ENCODE measurements around the gene SAA1. TPM values are rescaled to one million over a fixed set of nuclear protein-coding genes. Genes with fewer than 3 reads are reported as not detected.
A peak's percentile ranks its signal among the peaks of the same experiment; 100 is the strongest.

The SAA1 gene
- total RNA-seq, 1 donor from 2014 or later, result not detected

DNA sequence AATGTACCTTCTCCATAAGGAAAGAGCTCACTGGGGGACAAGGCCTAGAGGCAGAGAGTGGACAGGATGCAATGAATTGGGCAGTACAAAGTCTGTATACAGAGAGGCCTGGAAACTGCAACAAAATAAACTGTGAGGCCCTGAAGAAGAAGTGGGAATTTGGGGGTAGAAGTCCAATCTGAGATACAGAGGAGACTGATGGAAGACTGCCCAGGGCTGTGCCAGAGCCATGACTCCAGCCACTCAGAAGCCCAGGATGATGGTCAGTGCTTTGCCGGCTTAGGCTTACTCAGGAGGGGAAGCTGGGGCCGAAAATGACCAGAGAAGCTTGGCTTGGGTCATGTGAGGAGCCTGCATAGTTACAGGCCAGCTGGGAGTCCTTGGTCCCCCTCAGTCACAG is 35.2 kb upstream of the SAA1 start:
- TF ChIP-seq EZH2phosphoT487 (IDR thresholded peaks at IDR 0.05), result no peak
- no peak for TF ChIP-seq EZH2 (IDR thresholded peaks at IDR 0.05)
- TF ChIP-seq, protein P1, sequence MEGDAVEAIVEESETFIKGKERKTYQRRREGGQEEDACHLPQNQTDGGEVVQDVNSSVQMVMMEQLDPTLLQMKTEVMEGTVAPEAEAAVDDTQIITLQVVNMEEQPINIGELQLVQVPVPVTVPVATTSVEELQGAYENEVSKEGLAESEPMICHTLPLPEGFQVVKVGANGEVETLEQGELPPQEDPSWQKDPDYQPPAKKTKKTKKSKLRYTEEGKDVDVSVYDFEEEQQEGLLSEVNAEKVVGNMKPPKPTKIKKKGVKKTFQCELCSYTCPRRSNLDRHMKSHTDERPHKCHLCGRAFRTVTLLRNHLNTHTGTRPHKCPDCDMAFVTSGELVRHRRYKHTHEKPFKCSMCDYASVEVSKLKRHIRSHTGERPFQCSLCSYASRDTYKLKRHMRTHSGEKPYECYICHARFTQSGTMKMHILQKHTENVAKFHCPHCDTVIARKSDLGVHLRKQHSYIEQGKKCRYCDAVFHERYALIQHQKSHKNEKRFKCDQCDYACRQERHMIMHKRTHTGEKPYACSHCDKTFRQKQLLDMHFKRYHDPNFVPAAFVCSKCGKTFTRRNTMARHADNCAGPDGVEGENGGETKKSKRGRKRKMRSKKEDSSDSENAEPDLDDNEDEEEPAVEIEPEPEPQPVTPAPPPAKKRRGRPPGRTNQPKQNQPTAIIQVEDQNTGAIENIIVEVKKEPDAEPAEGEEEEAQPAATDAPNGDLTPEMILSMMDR (IDR thresholded peaks at IDR 0.05), result no peak
- H3K27ac Mint-ChIP-seq, result no peak overlapping the region

DNA sequence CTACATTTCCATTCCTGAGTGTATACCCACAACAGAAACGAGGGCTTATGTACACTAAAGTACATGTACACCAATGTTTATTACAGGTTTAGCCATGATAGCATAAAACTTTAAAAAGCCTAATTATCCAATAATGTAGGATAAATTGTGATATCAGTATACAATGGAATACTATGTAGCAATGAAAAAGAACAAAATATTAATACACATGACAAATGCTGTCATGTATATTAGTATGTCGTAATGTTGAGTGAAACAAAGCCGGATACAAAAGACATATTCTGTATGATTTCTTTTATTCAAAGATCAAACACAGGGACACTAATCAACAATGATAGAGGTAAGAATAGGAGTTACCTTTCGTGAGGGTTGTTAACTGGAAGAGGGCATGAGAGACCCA is 32.2 kb upstream of the SAA1 start:
- H3K36me3 Mint-ChIP-seq, result no peaks in the 10 kb centered on the region
- H3K4me2 ChIP-seq, result no peak overlapping the region
- H3K36me3 ChIP-seq, result no peaks in the 10 kb centered on the region
- H3K27me3 Mint-ChIP-seq (ENCODE audit: insufficient read depth, low read depth), result no peaks in the 10 kb centered on the region
- DNase-seq (ENCODE audit: low spot score), result no peak
- H3K27ac ChIP-seq, result no peak overlapping the region
- no peak overlapping the region for H3K4me3 Mint-ChIP-seq
- no peaks in the 10 kb centered on the region for H3K4me1 ChIP-seq
- no peak overlapping the region for H2AFZ ChIP-seq (replicated peaks)
- H3F3A ChIP-seq (ENCODE audit: low read depth), result no peaks in the 10 kb centered on the region
- no peaks in the 10 kb centered on the region for H3K4me1 Mint-ChIP-seq
- no peaks in the 10 kb centered on the region for H3K79me2 ChIP-seq (ENCODE audit: low read depth)
- no peak overlapping the region for H3K9ac ChIP-seq
- no peak overlapping the region for H3K27ac Mint-ChIP-seq
- TF ChIP-seq EZH2 (IDR thresholded peaks at IDR 0.05) (no peak), EZH2phosphoT487 (IDR thresholded peaks at IDR 0.05) (no peak)
- TF ChIP-seq, protein P1 (IDR thresholded peaks at IDR 0.05), result no peak
- H3K9me3 ChIP-seq (ENCODE audit: low read depth), result no peaks in the 10 kb centered on the region
- no peaks in the 10 kb centered on the region for H3K9me3 Mint-ChIP-seq
- H4K20me1 ChIP-seq (ENCODE audit: low read depth), result no peaks in the 10 kb centered on the region
- no peak overlapping the region for H3K4me3 ChIP-seq
- H3K27me3 ChIP-seq, result peaks cover 12% of the 10 kb centered on the region

More for the DNA sequence above, 35.2 kb upstream of the SAA1 start:
- no peaks in the 10 kb centered on the region for H3K27me3 Mint-ChIP-seq (ENCODE audit: insufficient read depth, low read depth)
- no peak overlapping the region for H3K4me3 Mint-ChIP-seq
- Histone ChIP-seq H3K4me2 (no peak overlapping the region), H3K4me1 (no peaks in the 10 kb centered on the region), H3K27ac (no peak overlapping the region), H3K79me2 (ENCODE audit: low read depth) (no peaks in the 10 kb centered on the region), H3K27me3 (no peaks in the 10 kb centered on the region), H3K4me3 (no peak overlapping the region), H3K36me3 (no peaks in the 10 kb centered on the region), H2AFZ (replicated peaks) (no peak overlapping the region), H3K9ac (no peak overlapping the region), H3K9me3 (ENCODE audit: low read depth) (no peaks in the 10 kb centered on the region), H3F3A (ENCODE audit: low read depth) (no peaks in the 10 kb centered on the region), H4K20me1 (ENCODE audit: low read depth) (no peaks in the 10 kb centered on the region)
- H3K36me3 Mint-ChIP-seq, result no peaks in the 10 kb centered on the region
- no peaks in the 10 kb centered on the region for H3K9me3 Mint-ChIP-seq
- DNase-seq (ENCODE audit: low spot score), result no peak
- no peaks in the 10 kb centered on the region for H3K4me1 Mint-ChIP-seq

DNA sequence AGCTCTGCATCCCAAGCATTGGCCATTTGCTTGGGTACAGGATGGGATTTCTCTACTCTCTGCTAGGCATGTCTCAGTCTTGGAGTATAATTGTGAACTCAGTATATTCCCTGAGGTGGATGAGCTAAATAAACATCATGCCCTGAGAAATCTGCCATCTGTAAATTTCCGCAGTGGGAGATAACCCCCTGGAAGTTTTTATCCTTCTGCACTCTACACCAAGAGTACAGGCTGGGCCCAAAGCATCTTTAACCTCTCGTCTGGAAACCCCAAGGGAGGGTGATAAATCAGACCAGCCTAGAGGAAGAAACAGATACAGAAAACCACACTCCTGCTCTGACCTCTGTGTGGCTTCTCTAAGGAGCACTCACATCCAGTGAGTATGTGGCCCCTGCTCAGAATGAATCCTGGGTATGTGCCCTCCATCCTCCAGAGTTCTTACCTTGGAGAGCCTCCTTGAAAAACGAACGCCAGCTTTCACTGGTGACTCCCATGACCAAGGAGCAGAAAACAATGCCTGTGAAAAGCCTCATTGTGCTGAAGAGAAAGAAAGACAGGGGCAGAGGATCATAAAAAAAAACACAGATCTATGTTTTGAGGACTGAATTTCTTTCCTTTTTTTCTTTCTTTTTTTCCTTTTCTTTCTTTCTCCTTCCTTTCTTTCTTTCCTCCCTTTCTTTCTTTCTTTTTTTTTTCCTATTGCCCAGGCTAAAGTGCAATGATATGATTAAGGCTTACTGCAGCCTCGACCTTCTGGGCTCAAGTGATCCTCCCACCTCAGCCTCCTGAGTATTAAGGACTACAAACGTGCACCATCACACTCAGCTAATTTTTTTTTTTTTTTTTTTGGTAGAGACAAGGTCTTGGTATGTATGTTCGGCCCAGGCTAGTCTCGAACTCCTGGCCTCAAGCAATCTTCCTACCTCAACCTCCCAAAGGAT is 30.4 kb upstream of the SAA1 start:
- no peaks in the 10 kb centered on the region for H3K4me1 ChIP-seq
- peaks cover 18% of the 10 kb centered on the region for H3K27me3 ChIP-seq
- no peak overlapping the region for H3K9ac ChIP-seq
- no peaks in the 10 kb centered on the region for H3K36me3 ChIP-seq
- H3K9me3 ChIP-seq (ENCODE audit: low read depth), result no peaks in the 10 kb centered on the region
- Mint-ChIP-seq H3K27me3 (ENCODE audit: insufficient read depth, low read depth) (no peaks in the 10 kb centered on the region), H3K4me3 (no peak overlapping the region), H3K36me3 (no peaks in the 10 kb centered on the region), H3K27ac (no peak overlapping the region), H3K4me1 (no peaks in the 10 kb centered on the region), H3K9me3 (no peaks in the 10 kb centered on the region)
- no peak overlapping the region for H3K4me3 ChIP-seq
- no peaks in the 10 kb centered on the region for H3K79me2 ChIP-seq (ENCODE audit: low read depth)
- TF ChIP-seq EZH2 (IDR thresholded peaks at IDR 0.05), result no peak
- TF ChIP-seq, protein P1 (IDR thresholded peaks at IDR 0.05), result no peak
- TF ChIP-seq EZH2phosphoT487 (IDR thresholded peaks at IDR 0.05), result no peak
- H3F3A ChIP-seq (ENCODE audit: low read depth), result no peaks in the 10 kb centered on the region
- no peak overlapping the region for H3K4me2 ChIP-seq
- H4K20me1 ChIP-seq (ENCODE audit: low read depth), result no peaks in the 10 kb centered on the region
- no peak overlapping the region for H3K27ac ChIP-seq
- H2AFZ ChIP-seq (replicated peaks), result peak overlapping the region; percentile 26
- DNase-seq (ENCODE audit: low spot score), result peak; percentile 30
